NCI-H1930 (cell line): ENCODE results near the gene ANTXRL.
"Not testable (repeated sequence)": the region's sequence is repeated elsewhere in the genome, so short reads cannot be mapped to it uniquely, and the experiment has no call there.

Experiments used
- DNase-seq, 2 experiments: peaks; one replicate each; lab custom pipeline; 2025; lab: John Stamatoyannopoulos, UW

ANTXRL gene

DNA sequence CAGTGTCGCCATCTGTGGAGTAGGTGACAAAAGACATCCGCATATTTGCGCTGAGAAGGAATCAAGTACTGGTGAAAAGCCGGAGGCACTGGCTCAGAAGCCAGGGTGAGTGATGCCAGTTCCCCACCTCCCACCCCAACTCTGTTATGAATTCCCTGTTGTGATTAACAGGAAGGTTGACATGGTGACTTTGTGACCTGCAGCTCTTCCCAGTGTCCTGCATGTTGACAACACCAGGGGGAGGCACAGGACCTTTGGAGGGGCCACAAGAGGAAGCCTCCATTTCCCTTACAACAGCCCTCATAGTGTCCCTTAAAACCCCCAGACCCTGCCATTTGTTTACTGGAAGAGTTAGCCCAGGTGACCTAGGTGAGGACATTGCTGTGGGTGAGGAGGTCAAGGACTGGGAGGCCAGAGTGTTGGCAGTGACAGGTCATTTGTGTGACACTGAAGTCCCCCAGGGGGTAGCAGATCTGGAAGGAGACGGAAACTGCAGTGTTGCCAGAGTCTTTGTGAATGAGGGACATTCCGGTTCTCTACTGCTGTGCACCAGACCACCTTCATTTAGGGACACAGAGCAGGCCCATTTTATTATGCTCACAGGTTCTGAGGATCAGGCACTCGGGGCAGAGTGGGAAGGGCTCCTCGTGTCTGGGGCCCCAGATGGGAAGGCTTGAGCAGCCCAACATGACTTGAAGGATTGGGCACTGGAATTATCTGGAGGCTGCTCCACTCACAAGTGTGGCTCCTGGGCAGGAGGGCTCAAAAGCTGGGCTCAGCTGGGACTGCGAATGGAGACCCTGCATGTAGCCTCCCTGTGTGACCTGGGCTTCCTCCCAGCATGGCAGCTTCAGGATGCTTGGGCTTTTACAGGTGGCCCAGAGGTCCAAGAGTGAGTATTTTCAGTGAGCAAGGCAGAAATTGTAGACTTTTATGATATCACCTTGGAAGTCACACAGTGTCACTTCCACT is 13.0 kb upstream of the ANTXRL start:
- DNase-seq: no peak

DNA sequence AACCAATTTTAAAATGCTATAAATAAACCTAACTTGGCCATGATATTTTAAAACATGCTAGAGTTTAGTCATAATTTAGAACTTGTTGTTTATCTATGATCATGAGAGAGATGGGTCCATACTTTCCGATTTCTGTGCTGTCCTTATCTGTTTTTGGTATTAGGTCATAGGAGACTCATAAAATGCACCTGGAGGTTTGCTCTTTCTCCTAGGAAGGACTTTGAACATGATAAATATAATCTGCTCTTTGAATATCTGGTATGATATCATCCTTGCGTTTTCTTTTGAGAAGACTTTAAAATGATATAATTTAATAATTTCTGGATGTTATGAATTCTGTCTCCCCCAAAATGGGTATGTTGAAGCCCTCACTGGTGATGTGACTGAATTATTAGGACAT is 9.0 kb upstream of the ANTXRL start:
- DNase-seq: no peak

DNA sequence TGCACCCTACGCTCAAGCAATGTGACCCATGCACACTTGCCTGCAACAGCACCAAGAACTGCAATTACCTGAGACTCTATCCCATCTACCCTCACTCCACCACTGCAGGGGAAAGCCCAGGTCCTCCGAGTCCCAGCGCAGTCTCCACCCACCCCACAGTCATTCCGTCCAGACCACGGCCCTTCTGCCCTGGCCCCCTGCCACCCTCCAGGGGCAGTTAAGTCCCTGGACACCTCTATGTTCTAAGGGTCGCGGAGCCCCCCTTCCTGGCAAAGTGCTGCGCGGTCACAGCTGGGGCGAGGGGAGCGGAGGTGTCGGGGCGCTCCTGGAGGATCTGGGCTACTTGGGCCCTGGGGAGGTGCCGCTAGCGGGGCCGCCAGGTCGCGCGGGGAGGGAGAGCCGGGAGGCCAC is 4.4 kb upstream of the ANTXRL start:
- DNase-seq: not testable (repeated sequence)

DNA sequence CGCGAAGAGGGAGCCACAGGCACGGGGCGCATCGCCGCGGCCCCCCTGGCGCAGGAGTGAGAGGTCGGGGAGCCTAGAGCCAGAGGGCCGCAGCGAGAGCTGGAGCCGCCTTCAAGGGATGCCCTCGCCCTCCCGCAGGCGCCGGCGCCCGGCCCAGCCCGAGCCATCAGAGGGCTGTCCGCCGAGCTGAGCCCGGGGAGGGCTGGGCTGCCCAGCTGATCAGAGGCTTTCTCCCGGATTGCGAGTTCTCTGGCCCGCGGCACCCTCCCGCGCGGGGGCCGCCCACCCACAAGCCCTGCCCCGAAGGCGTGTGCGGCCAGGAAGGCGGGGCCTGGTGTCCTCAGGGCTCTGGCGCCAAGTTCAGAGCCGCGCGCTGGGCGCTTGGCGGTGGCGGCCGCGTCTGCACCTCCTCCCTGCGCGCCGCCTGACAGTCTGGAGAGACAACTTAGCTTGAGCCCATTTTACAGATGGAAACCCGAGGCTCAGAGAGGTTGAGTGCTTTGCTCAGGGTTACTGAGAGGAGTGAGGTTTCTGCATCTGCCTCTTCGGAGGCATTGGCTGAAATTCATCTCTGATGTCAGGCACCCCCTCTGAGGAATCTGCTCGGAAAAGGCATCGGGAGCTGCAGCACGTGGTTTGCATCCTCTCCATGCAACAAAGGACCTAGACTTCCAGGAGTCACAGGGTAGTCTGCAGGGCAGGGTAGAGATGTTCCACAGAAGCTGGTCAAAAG is 3.8 kb upstream of the ANTXRL start:
- DNase-seq: peak in 1 of 2 experiments; percentile 2

DNA sequence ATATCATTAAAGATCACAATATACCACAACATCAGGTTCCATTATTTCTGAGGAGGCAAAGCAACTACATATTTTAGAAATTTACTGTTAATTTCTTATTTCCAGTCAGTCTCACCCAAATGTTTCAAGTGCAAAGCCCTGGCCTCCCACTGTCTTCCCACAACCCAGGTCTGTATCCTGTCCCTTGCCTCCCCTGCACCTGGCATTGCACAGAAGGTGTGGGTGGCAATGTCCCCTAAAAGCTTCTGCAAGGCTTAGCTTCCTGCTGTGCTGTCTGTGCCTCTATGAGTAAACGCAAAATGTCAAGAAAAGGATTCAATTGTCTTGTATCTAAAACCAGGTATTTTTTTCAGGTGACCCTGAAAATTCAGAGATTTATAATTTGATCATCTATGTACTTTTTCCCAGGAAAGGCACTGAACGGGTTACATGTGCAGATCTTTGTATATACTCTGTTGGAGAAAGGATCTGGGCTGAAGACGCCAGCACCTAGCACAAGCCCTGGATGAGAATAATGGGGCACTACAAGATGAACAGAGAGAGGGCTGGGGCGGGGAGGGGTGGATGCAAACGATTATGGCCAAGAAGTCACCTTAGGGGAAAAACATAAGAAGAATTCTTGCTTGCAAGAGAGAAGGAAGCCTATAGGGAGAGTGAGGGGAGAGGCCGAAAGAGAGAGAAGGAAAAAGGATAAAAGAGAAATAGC is 3.1 kb upstream of the ANTXRL start:
- no peak for DNase-seq

DNA sequence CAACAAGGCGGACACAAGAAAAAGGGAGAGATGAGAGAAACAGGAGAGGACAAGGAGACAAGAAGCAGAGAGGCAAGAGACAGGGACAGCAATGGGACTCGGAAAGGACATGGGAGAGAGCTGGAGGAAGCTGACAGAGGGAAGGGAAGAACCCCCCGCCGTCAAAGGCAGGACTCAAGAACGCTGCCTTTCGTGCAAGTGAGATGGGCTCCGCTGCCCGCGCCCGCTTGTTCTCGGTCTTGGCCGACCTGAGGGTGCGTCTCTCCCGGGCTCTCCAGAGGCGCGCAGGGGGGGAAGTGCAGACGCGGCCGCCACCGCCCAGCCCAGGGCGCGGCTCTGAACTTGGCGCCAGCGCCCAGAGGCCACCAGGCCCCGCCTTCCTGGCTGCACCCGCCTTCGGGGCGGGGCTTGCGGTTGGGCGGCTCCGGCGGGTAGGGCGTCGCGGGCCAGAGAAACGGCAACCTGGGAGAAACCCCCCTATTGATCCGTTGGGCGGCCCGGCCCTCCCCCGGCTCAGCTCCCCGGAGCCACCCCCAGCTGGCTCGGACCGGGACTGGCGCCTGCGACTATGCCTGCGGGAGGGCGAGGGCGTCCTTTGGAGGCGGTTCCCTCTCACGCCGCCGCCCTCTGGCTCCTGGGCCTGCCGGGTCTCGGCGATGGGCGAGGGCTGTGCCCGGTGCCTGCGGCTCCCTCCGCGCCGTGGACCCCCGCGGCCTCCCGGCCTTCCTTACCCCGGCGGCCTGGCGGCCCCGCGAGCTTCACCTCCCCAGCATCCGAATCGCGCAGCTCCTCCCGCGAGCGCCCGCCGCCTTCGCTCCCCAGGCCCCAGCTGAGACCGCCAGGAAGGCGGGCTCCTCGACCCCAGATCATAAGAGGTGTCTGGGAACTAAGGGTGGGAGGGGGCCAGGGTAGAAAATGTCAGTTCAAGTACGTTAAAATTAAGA is 2.2 kb upstream of the ANTXRL start:
- DNase-seq: peak; percentile 18 to 51

DNA sequence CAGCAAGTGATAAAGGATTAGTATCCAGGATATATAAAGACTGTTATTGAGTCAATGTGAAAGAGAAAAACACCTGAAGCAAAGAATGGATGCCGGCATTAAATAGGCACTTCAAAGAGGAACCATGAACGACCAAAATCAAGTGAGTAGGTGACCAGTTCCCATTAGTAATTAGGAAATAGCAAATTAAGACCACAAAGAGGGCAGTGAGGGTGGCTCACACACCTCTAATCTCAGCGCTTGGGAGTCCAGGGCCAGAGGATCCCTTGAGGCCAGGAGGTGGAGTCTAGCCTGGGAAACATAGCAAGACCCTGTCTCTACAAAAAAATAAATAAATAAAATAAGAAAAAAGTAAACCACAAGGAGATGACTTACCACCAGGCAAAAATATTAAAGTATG is 1.5 kb upstream of the ANTXRL start:
- no peak for DNase-seq

DNA sequence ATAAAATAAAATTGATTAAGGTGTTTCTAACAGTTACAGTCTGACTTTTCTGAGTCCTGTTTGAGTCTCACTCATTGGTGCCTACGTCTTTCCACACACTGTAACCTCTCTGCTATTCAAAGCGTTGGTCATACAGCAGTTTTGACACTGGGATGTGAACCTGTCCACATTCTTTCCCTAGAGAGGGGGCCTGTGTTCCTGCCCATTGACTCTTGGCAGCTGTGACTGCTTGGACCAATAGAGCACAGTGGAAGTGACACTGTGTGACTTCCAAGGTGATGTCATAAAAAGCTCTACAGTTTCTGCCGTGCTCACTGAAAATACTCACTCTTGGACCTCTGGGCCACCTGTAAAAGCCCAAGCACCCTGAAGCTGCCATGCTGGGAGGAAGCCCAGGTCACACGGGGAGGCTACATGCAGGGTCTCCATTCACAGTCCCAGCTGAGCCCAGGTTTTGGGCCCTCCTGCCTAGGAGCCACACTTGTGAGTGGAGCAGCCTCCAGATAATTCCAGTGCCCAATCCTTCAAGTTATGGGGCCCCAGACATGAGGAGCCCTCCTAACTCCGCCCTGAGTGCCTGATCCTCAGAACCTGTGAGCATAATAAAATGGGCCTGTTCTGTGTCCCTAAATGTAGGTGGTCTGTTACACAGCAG is 704 bp upstream of the ANTXRL start:
- DNase-seq: no peak

DNA sequence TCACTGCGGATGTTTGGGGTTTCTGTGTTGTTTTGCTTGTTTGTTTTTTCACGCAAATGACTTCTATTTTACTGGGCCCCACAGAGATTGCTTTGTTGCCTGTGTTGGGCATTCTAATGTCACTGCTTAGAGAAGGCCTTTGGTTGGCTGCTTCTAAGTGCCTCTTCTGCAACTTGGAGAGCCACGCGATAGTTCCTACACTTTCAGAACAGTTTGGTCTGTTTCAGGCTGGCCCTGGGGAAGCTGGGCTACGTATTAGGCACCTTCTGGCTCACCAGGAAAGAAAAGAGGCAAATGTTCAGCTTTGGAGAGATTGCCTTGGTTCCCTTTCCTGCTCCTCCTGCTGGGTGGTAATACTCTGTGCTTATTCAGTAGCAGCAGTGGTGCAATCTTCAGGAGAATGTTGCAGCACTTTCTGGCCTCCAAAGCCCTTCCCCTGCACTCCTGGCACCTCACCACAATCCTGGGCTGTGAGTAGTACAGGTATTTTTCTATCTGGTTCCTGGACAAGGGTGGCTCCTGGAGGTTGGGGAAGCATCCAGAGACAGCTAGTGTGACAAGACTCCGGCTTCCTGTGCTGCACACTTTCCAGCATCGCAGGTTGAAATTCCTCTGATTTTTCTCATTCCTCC is 1.2 kb downstream of the ANTXRL start:
- no peak for DNase-seq

DNA sequence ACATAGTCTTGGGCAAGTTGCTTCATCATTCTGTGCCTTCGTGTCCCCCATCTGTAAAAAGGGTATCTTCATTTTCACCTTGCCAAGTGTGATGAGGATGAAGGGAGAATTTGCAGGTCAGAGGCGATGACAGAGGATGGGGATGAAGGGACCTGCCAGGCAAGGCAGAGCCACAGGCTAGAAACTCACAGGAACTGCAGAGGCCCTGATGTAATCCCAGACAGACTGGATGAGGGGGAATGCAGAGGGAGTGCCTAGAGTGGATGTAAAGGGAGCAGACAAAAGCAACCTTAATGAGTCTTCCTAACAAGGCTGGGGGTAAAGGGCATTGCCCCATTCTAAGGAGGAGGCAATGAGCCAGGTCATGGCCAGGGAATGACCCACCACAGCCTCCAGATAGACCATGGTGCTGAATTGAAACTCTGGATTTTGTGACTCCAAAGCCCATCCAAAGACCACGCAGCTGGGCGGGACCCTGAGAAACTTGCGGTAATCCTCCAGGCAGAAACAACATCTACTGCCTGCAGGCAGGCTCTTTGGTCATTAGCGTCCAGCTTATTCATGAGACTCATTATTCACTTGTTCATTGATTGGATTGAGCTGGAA is 1.9 kb downstream of the ANTXRL start:
- no peak for DNase-seq

DNA sequence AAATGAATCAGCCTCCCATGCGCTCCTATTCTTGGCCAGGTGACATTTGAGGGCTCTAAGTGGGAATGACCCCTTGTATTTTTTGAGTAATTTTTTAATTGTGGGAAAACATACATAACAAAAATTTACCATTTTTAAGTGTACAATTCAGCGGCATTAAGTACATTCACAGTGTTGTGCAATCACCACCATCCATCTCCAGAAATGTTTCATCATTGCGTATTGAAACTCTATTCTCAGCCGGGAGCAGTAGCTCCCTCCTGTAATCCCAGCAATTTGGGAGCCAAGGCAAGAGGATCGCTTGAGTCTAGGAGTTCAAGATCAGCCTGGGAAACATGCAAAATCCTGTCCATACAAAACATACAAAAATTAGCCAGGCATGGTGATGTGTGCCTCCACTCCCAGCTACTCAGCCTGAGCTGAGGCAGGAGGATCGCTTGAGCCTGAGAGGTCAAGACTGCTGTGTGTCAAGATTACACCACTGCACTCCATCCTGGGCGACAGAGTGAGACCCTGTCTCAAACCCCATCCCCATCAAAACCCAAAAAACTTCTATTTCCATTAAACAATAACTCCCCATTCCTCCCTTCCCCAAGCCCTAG is 2.5 kb downstream of the ANTXRL start:
- DNase-seq: no peak

DNA sequence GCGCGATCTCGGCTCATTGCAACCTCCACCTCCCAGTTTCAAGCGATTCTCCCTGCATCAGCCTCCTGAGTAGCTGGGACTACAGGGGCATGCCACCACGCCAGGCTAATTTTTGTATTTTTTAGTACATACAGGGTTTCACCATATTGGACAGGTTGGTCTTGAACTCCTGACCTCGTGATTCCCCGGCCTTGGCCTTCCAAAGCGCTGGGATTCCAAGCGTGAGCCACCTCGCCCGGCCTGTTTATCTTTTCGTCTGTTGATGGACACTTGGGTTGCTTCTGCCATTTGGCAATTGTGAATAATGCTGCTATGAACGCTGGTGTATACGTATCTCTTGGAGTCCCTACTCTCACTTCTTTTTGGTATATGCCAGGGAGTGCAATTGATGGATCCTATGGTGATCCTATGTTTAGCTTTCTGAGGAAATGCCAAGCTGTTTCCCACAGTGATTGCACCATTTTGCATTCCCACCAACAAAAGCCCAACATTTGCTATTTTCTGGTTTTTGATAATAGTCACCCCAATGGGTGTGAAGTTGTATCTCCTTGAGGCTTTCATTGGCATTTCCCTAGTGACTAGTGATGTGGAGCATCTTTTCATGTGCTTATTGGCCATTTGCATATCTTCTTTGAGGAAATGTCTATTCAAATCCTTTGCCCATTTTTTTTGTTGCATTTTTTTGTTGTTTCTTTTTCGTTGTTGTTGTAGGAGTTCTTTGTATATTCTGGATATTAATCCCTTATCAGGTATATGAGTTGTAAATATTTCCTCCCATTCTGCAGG is 3.5 kb downstream of the ANTXRL start:
- DNase-seq: no peak

DNA sequence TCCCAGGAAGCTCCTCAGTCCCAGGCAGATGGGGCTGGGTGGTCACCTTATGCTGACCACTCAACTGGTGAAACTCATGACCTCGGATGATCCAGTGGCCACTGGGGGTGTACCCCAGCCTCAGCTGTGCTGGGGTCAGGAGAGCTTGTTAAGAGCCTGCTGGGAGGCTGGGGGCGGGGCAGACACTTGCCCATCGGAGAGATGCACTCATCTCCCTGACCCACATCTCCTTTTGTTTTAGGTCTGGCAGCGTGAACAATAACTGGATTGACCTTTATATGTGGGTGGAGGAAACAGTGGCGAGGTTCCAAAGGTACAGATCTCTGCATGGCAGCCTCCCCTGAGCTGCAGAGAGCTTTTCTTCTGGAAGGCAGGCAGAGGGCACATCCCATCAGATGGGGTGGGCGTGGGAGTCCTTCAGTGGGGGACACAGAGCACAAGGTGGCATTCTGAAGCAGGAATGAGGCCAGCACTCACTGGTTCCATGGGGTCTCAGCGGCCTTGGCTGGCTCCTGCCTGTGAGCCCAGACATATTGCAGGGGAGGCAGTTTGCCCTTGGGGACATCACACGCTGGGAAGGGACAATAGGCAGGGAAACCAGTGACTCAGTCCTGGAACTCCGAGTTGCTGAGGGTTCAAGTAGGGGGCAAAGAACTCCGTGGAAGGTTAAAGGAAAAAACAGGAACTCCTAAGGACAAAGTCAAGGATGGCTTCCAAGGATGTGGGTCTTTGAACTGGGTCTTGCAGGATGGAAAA is 5.2 kb downstream of the ANTXRL start:
- no peak for DNase-seq

DNA sequence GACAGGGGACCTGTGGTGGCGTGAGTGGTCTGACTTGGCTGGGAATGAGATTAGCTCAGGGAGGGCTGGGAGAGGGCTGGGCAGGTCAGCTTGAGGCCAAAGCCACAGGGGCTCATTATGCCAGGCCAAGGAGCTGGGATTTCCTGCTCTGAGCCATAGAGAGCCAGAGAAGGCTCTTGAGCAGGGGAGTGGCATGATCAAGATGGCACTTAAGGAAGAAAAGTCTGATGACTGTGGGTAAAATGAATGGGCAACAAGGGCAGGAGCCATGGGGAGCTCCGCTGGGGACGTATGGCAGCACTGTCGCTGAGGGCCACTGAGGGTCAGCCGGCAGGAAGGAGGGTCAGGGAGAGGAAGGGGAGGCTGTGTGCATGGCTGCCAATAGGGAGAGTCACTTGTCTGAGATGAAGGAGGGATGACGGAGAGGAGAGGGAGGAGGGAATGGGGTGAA is 5.8 kb downstream of the ANTXRL start:
- no peak for DNase-seq

DNA sequence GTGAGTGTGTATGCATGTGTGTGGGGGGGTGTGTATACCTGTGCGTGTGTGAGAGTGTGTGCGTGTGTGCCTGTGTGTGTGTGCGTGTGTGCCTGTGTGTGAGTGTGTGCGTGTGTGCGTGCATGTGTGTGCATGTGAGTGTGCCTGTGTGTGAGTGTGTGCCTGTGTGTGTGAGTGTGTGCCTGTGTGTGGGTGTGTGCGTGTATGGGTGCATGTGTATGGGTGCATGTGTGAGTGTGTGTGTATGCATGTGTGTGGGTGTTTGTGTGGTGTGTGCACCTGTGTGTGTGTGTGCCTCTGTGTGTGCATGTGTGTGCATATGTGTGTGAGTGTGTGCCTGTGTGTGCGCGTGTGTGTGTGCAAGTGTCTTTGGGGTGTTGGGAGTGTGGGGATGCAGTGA is 6.4 kb downstream of the ANTXRL start:
- DNase-seq: no peak

DNA sequence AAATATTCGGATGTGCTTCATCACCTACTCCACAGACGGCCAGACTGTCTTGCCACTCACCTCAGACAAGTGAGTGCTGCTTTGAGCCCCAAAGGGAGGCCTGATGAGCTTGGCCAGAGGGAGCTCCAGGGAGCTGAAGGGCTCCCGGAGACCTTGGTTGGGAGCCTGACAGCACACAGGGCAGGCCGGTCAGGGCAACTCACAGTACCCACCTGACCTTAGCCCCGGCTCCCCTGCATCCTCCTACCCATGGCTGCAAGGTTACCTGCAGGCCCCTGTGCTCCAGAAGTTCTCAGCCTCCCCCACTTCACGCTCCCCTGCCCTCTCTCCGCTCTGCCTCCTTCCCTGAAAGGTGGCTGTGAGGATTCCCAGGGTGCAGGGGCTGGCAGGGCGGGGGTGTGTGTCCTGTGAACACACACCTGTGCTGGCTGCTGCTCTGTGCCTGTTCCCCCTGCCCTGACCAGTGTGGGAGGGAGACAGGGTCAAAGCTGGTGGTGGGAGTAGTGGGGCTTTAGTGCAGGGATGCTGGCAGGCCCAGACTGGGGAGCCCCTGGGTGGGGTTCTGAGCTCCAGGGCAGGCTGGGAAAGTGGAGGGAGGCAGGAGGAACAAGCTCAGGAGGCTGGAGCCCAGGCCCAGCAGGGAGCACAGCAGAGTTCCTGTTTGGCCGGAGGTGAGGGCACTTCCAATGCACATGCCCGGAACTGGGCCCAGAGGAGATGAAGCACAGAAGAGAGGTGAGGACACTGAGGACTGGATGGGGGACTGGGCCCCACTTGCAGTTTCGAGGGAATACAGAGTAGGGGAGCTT is 7.2 kb downstream of the ANTXRL start:
- no peak for DNase-seq

DNA sequence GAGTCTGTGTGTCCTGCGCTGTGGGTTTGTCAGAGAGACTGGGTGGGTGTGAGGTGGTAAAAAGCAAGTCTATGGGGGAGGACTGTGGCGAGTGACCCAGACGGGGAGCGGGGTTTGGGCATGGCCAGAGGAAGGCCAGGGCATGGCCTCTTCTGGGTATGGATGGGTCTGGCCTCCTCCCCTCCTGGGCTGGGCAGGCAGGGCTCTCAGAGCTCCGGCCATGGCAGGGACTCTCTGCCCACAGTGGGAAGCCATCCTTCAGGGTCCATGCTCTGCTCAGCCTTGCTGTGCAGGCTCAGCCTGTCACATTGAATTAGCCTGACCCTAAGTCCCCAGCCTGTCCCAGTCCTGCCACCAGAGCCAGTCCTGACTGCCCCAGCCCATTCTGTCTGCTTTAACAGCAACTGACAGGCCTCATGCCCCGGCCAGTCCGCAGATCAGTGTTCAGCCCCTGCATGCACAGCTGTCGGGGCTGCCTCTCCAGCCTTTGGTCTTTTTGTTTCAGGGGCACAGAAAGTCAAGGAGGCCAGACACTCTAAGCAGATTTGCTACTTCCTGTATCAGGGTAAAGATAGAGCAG is 7.9 kb downstream of the ANTXRL start:
- DNase-seq: no peak
